ENCODE measurements around the gene ACACA. TPM values are rescaled to one million over a fixed set of nuclear protein-coding genes. Genes with fewer than 3 reads are reported as not detected.

Gene ACACA
- total and polyA plus RNA-seq, 2 donors from 2014 or later, result 13.8 to 34.9 TPM

DNA sequence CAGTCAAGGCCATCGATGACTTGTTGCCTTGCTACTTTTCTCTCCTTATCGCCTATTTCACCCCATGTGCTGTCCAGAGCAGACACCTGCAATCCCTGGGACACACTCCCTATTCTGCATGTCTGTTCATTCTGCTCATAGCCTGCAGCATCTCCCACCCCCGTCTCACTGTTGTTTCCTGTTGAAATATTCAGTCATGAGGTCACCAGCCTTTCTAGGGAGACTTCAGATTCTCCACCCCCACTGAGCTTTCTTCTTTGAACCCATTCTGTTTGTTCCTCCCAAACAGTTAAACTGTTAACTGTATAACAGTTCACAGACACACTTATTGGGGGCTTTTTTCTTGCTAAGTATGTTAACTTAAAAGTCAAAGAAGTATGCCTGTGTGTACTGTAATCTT, 363.4 kb downstream of the ACACA start:
- DNase-seq, result no peak
- intact Hi-C loops (cut with DNase I), result no loop called here
- peaks cover 0 to 8% (median 0%) of the 10 kb centered on the region in 3 donors for H3K4me1 ChIP-seq (ENCODE audit: control insufficient read depth in 2 of 3, insufficient read depth in 2 of 3, low read depth in 1 of 3, low read length in 3 of 3)
- no peak for FAIRE-seq
- H3K27ac ChIP-seq (ENCODE audit: low read depth in 2 of 2, low read length in 2 of 2), result no peak overlapping the region
- TF ChIP-seq, protein P1, sequence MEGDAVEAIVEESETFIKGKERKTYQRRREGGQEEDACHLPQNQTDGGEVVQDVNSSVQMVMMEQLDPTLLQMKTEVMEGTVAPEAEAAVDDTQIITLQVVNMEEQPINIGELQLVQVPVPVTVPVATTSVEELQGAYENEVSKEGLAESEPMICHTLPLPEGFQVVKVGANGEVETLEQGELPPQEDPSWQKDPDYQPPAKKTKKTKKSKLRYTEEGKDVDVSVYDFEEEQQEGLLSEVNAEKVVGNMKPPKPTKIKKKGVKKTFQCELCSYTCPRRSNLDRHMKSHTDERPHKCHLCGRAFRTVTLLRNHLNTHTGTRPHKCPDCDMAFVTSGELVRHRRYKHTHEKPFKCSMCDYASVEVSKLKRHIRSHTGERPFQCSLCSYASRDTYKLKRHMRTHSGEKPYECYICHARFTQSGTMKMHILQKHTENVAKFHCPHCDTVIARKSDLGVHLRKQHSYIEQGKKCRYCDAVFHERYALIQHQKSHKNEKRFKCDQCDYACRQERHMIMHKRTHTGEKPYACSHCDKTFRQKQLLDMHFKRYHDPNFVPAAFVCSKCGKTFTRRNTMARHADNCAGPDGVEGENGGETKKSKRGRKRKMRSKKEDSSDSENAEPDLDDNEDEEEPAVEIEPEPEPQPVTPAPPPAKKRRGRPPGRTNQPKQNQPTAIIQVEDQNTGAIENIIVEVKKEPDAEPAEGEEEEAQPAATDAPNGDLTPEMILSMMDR (IDR thresholded peaks at IDR 0.05; ENCODE audit: borderline replicate concordance, extremely low read depth, insufficient read depth), result no peak
- H3K27me3 ChIP-seq (ENCODE audit: control insufficient read depth, insufficient read depth, low read length), result no peaks in the 10 kb centered on the region
- H3K36me3 ChIP-seq (ENCODE audit: control insufficient read depth in 2 of 3, insufficient read depth in 3 of 3, low read length in 3 of 3), result no peaks in the 10 kb centered on the region
- H3K4me3 ChIP-seq (ENCODE audit: low read length in 3 of 3), result no peak overlapping the region
- H3K9ac ChIP-seq (ENCODE audit: low read length in 3 of 3), result no peak overlapping the region
- H3K9me3 ChIP-seq (ENCODE audit: control insufficient read depth in 2 of 3, insufficient read depth in 1 of 3, low read length in 3 of 3), result no peaks in the 10 kb centered on the region

GRCh38 chr17:37041932-37042331, 364.7 kb downstream of the ACACA start:
- TF ChIP-seq, protein P1 (IDR thresholded peaks at IDR 0.05; ENCODE audit: borderline replicate concordance, extremely low read depth, insufficient read depth), result no peak

GRCh38 chr17:37039269-37039668, 367.4 kb downstream of the ACACA start:
- no peaks in the 10 kb centered on the region for H3K27me3 ChIP-seq (ENCODE audit: control insufficient read depth, insufficient read depth, low read length)
- no peaks in the 10 kb centered on the region for H3K36me3 ChIP-seq (ENCODE audit: control insufficient read depth in 2 of 3, insufficient read depth in 3 of 3, low read length in 3 of 3)
- DNase-seq (peak in 2 of 5 donors; percentile 25 to 64), FAIRE-seq (no peak)
- peaks cover 0 to 6% (median 0%) of the 10 kb centered on the region in 3 donors for H3K4me1 ChIP-seq (ENCODE audit: control insufficient read depth in 2 of 3, insufficient read depth in 2 of 3, low read depth in 1 of 3, low read length in 3 of 3)
- no peak overlapping the region for H3K9ac ChIP-seq (ENCODE audit: low read length in 3 of 3)
- intact Hi-C loops (cut with DNase I), result no loop called here
- H3K27ac ChIP-seq (ENCODE audit: low read depth in 2 of 2, low read length in 2 of 2), result no peak overlapping the region
- H3K9me3 ChIP-seq (ENCODE audit: control insufficient read depth in 2 of 3, insufficient read depth in 1 of 3, low read length in 3 of 3), result no peaks in the 10 kb centered on the region
- no peak overlapping the region for H3K4me3 ChIP-seq (ENCODE audit: low read length in 3 of 3)
- TF ChIP-seq, protein P1 (IDR thresholded peaks at IDR 0.05; ENCODE audit: borderline replicate concordance, extremely low read depth, insufficient read depth), result no peak

More at GRCh38 chr17:37041932-37042331, 364.7 kb downstream of the ACACA start:
- Histone ChIP-seq H3K27ac (ENCODE audit: low read depth in 2 of 2, low read length in 2 of 2) (no peak overlapping the region), H3K27me3 (ENCODE audit: control insufficient read depth, insufficient read depth, low read length) (no peaks in the 10 kb centered on the region), H3K4me3 (ENCODE audit: low read length in 3 of 3) (no peak overlapping the region), H3K9me3 (ENCODE audit: control insufficient read depth in 2 of 3, insufficient read depth in 1 of 3, low read length in 3 of 3) (no peaks in the 10 kb centered on the region), H3K36me3 (ENCODE audit: control insufficient read depth in 2 of 3, insufficient read depth in 3 of 3, low read length in 3 of 3) (no peaks in the 10 kb centered on the region), H3K4me1 (ENCODE audit: control insufficient read depth in 2 of 3, insufficient read depth in 2 of 3, low read depth in 1 of 3, low read length in 3 of 3) (peaks cover 0 to 8% (median 0%) of the 10 kb centered on the region in 3 donors), H3K9ac (ENCODE audit: low read length in 3 of 3) (no peak overlapping the region)
- DNase-seq (no peak), FAIRE-seq (no peak)
- intact Hi-C loops (cut with DNase I), result no loop called here

- FAIRE-seq, result no peak
Observed at GRCh38 chr17:37037590-37038155, 369.0 kb downstream of the ACACA start.

More at GRCh38 chr17:37037590-37038155, 369.0 kb downstream of the ACACA start:
- Histone ChIP-seq H3K27me3 (ENCODE audit: control insufficient read depth, insufficient read depth, low read length) (no peaks in the 10 kb centered on the region), H3K9ac (ENCODE audit: low read length in 3 of 3) (no peak overlapping the region), H3K27ac (ENCODE audit: low read depth in 2 of 2, low read length in 2 of 2) (no peak overlapping the region), H3K36me3 (ENCODE audit: control insufficient read depth in 2 of 3, insufficient read depth in 3 of 3, low read length in 3 of 3) (no peaks in the 10 kb centered on the region), H3K9me3 (ENCODE audit: control insufficient read depth in 2 of 3, insufficient read depth in 1 of 3, low read length in 3 of 3) (no peaks in the 10 kb centered on the region), H3K4me1 (ENCODE audit: control insufficient read depth in 2 of 3, insufficient read depth in 2 of 3, low read depth in 1 of 3, low read length in 3 of 3) (peaks cover 0 to 6% (median 0%) of the 10 kb centered on the region in 3 donors), H3K4me3 (ENCODE audit: low read length in 3 of 3) (no peak overlapping the region)
- DNase-seq, result no peak
- intact Hi-C loops (cut with DNase I), result no loop called here
- TF ChIP-seq, protein P1 (IDR thresholded peaks at IDR 0.05; ENCODE audit: borderline replicate concordance, extremely low read depth, insufficient read depth), result no peak

Data from kidney (tissue), 14 donors.